KMS-11 (cell line): ENCODE results near the gene CHRNA7.

ENCODE experiments used
- H2AFZ ChIP-seq: fragments of 200-600 bp; sonication (generic); 2 replicates; pipeline ENCODE4 v1.6.1; 2016; ENCODE audit warnings: antibody characterized with exemption, mixed run types, low read depth
- H3K27ac ChIP-seq: fragments of 200-600 bp; sonication (generic); 2 replicates; pipeline ENCODE4 v1.6.1; 2016; ENCODE audit warnings: mild to moderate bottlenecking, mixed run types
- H3K27me3 ChIP-seq: fragments of 200-600 bp; sonication (generic); 2 replicates; pipeline ENCODE4 v1.6.1; 2017; ENCODE audit warnings: mild to moderate bottlenecking, low read depth, mixed run types, moderate library complexity; ENCODE audit not compliant: insufficient read depth
- H3K36me3 ChIP-seq: fragments of 200-600 bp; sonication (generic); 2 replicates; pipeline ENCODE4 v1.6.1; 2017; ENCODE audit warnings: mild to moderate bottlenecking, mixed run types; ENCODE audit not compliant: insufficient read depth
- H3K4me1 ChIP-seq: fragments of 200-600 bp; sonication (generic); 2 replicates; pipeline ENCODE4 v1.6.1; 2016; ENCODE audit warnings: mild to moderate bottlenecking, low read depth, mixed run types; ENCODE audit not compliant: poor library complexity, severe bottlenecking
- H3K4me2 ChIP-seq: fragments of 200-600 bp; sonication (generic); 2 replicates; pipeline ENCODE4 v1.7.0; 2016; ENCODE audit warnings: mild to moderate bottlenecking, mixed run types
- H3K4me3 ChIP-seq: fragments of 200-600 bp; sonication (generic); IDR thresholded peaks from 2 replicates; pipeline ENCODE4 v1.6.1; 2017; ENCODE audit warnings: low read depth, low read length, mixed read lengths; ENCODE audit not compliant: insufficient read depth
- H3K79me2 ChIP-seq: fragments of 200-600 bp; sonication (generic); 2 replicates; pipeline ENCODE4 v1.6.1; 2016; ENCODE audit warnings: low read depth, mixed run types; ENCODE audit not compliant: insufficient read depth
- H3K9ac ChIP-seq: fragments of 200-600 bp; sonication (generic); 2 replicates; pipeline ENCODE4 v1.6.1; 2016; ENCODE audit warnings: mild to moderate bottlenecking, mixed run types
- H4K20me1 ChIP-seq: fragments of 200-600 bp; sonication (generic); 2 replicates; pipeline ENCODE4 v1.6.1; 2016; ENCODE audit warnings: mild to moderate bottlenecking, mixed run types; ENCODE audit not compliant: insufficient read depth
- CTCF ChIP-seq: fragments of 200-600 bp; sonication (generic); conservative IDR thresholded peaks from 2 replicates; pipeline ENCODE4 v1.6.1; 2017; ENCODE audit warnings: low read depth, mild to moderate bottlenecking, antibody characterized with exemption, low read length, moderate library complexity, mixed read lengths

The CHRNA7 gene

GRCh38 chr15:32033186-32033890 is 3.0 kb downstream of the CHRNA7 start:
- no peaks in the 10 kb centered on the region for H4K20me1 ChIP-seq
- no peaks in the 10 kb centered on the region for H3K36me3 ChIP-seq
- peaks cover 3% of the 10 kb centered on the region for H3K4me1 ChIP-seq
- H3K79me2 ChIP-seq = no peaks in the 10 kb centered on the region
- H3K27me3 ChIP-seq = no peaks in the 10 kb centered on the region; the same call in 1 of the 2 replicates
- H3K4me3 ChIP-seq = no peak overlapping the region
- no peak for TF ChIP-seq CTCF
- no peak overlapping the region for H3K9ac ChIP-seq
- H3K4me2 ChIP-seq = no peak overlapping the region
- no peak overlapping the region for H3K27ac ChIP-seq
- no peak overlapping the region for H2AFZ ChIP-seq

GRCh38 chr15:32034106-32034505 is 3.8 kb downstream of the CHRNA7 start:
- no peaks in the 10 kb centered on the region for H3K79me2 ChIP-seq
- no peaks in the 10 kb centered on the region for H3K36me3 ChIP-seq
- H3K27ac ChIP-seq = no peak overlapping the region
- H3K4me2 ChIP-seq = no peak overlapping the region
- H2AFZ ChIP-seq = no peak overlapping the region
- no peak for TF ChIP-seq CTCF
- H3K4me1 ChIP-seq = peaks cover under 1% of the 10 kb centered on the region
- no peaks in the 10 kb centered on the region for H3K27me3 ChIP-seq
- H3K4me3 ChIP-seq = no peak overlapping the region
- H4K20me1 ChIP-seq = no peaks in the 10 kb centered on the region
- no peak overlapping the region for H3K9ac ChIP-seq

- no peak overlapping the region for H3K4me3 ChIP-seq
- TF ChIP-seq CTCF = no peak
- H3K9ac ChIP-seq = no peak overlapping the region
- H3K79me2 ChIP-seq = no peaks in the 10 kb centered on the region
- H4K20me1 ChIP-seq = no peaks in the 10 kb centered on the region
- no peak overlapping the region for H3K4me2 ChIP-seq
- H3K27me3 ChIP-seq = no peaks in the 10 kb centered on the region
- no peaks in the 10 kb centered on the region for H3K4me1 ChIP-seq
- H3K27ac ChIP-seq = no peak overlapping the region
- no peak overlapping the region for H2AFZ ChIP-seq
- no peaks in the 10 kb centered on the region for H3K36me3 ChIP-seq
Observed at GRCh38 chr15:32035285-32035684, 5.0 kb downstream of the CHRNA7 start.

GRCh38 chr15:32036971-32037370 is 6.7 kb downstream of the CHRNA7 start:
- H3K27ac ChIP-seq = no peak overlapping the region
- H3K36me3 ChIP-seq = no peaks in the 10 kb centered on the region
- no peak overlapping the region for H3K4me3 ChIP-seq
- no peak for TF ChIP-seq CTCF
- no peaks in the 10 kb centered on the region for H3K27me3 ChIP-seq
- no peaks in the 10 kb centered on the region for H3K4me1 ChIP-seq
- no peak overlapping the region for H3K9ac ChIP-seq
- no peak overlapping the region for H3K4me2 ChIP-seq
- H4K20me1 ChIP-seq = no peaks in the 10 kb centered on the region
- no peaks in the 10 kb centered on the region for H3K79me2 ChIP-seq
- H2AFZ ChIP-seq = no peak overlapping the region
